Heart left ventricle (tissue), 13 donors: Measurements from ENCODE around the gene CSTPP1.
"Not testable (repeated sequence)": the region's sequence is repeated elsewhere in the genome, so short reads cannot be mapped to it uniquely, and the experiment has no call there.

Experiments used
- POLR2A ChIP-seq, 2 donors: fragments of 450-650 bp; IDR thresholded peaks; one replicate each; pipeline ENCODE4 v1.6.1; 2017; ENCODE audit warnings: antibody characterized with exemption in 2 of 2, mild to moderate bottlenecking in 2 of 2, moderate library complexity in 2 of 2
- TF ChIP-seq, protein P1 (sequence below), 12 donors: fragments of 200-600 bp; sonication (generic) in 4 of 12; IDR thresholded peaks; one replicate each; pipeline versions ENCODE4 v1.5.0 to v1.8.0; 2018 to 2022; ENCODE audit warnings: antibody characterized with exemption in 12 of 12, mild to moderate bottlenecking in 5 of 12
- donor health status: ischemic (EF 13 %, LVEDD 7.1; RV severe dilation, severe dysfunction).
- donor health status: DM: no; HTN: yes; CAD: no.
- donor health status: DM: no; HTN: no; CAD: no.
- donor health status: ischemic (EF 25% LVEDD 6.9; RV normal size, moderate dysfunction).
- donor health status: ischemic (EF 25% LVEDD 5.7; RV mildly dilated, moderate dysfunction).
- donor health status: ischemic (EF 35%, LVEDD 5.7; RV mildly dilated, moderate dysfunction).
- donor health status: nonischemic (EF 11% LVEDD 7.7; RV severe dilation, severe dysfunction).
- donor health status: DM: yes; HTN: yes; CAD: no.
- donor health status: PGD.
- donor health status: ischemic (EF 29% LVEDD 5.4; RV normal size, mild dysfunction).
- donor health status: nonischemic (EF 23%, LVEDD 6.1; RV moderate dilation, normal function).

DNA sequence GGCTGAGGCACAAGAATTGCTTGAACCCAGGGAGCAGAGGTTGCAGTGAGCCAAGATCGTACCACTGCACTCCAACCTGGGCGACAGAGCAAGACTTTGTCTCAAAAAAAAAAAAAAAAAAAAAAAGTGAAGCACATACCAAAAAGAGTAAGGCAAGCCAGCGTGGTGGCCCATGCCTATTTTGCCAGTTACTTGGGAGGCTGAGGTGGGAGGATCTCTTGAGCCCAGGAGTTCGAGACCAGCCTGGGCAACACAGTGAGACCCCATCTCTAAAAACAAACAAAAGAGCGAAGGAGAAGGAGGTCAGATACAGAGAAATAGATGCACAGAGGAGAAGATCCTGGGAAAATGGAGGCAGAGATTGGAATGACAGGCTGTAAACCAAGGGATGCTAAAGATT, 270.0 kb downstream of the CSTPP1 start:
- TF ChIP-seq, protein P1, sequence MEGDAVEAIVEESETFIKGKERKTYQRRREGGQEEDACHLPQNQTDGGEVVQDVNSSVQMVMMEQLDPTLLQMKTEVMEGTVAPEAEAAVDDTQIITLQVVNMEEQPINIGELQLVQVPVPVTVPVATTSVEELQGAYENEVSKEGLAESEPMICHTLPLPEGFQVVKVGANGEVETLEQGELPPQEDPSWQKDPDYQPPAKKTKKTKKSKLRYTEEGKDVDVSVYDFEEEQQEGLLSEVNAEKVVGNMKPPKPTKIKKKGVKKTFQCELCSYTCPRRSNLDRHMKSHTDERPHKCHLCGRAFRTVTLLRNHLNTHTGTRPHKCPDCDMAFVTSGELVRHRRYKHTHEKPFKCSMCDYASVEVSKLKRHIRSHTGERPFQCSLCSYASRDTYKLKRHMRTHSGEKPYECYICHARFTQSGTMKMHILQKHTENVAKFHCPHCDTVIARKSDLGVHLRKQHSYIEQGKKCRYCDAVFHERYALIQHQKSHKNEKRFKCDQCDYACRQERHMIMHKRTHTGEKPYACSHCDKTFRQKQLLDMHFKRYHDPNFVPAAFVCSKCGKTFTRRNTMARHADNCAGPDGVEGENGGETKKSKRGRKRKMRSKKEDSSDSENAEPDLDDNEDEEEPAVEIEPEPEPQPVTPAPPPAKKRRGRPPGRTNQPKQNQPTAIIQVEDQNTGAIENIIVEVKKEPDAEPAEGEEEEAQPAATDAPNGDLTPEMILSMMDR (IDR thresholded peaks at IDR 0.05): not testable (repeated sequence)
- not testable (repeated sequence) for TF ChIP-seq POLR2A (IDR thresholded peaks at IDR 0.05)
